A549 (cell line): ENCODE measurements around the gene RNF145.

Experiments used
- CHD4 ChIP-seq: fragments of 200-600 bp; sonication (generic); IDR thresholded peaks from 2 replicates; pipeline ENCODE4 v1.6.1; 2016; ENCODE audit warnings: antibody characterized with exemption, mild to moderate bottlenecking, borderline replicate concordance
- ESRRA ChIP-seq: fragments of 150-350 bp; IDR thresholded peaks from 2 replicates; pipeline ENCODE4 v1.6.1; 2014; ENCODE audit warnings: mild to moderate bottlenecking, low read length, borderline replicate concordance
- FOXS1 ChIP-seq: fragments of 250-450 bp; sonication (Bioruptor Pico); IDR thresholded peaks from 2 replicates; pipeline ENCODE4 v1.5.0; 2020; ENCODE audit warnings: mild to moderate bottlenecking, moderate library complexity
- HDAC2 ChIP-seq: fragments of 200-600 bp; sonication (generic); IDR thresholded peaks from 2 replicates; pipeline ENCODE4 v1.6.1; 2016
- POLR2A ChIP-seq: IDR thresholded peaks from 2 replicates; pipeline ENCODE4 v1.6.1; 2012; ENCODE audit warnings: mild to moderate bottlenecking, low read length
- TF ChIP-seq, protein P1 (sequence below): fragments of >200 bp; sonication (Bioruptor Twin); formaldehyde crosslinking; IDR thresholded peaks from 3 replicates; pipeline ENCODE4 v1.5.1; 2016
- TF ChIP-seq, protein P2 (sequence below): fragments of 200-600 bp; sonication (generic); IDR thresholded peaks from 2 replicates; pipeline ENCODE4 v1.6.1; 2016; ENCODE audit warnings: antibody characterized with exemption, mild to moderate bottlenecking, moderate library complexity

DNA sequence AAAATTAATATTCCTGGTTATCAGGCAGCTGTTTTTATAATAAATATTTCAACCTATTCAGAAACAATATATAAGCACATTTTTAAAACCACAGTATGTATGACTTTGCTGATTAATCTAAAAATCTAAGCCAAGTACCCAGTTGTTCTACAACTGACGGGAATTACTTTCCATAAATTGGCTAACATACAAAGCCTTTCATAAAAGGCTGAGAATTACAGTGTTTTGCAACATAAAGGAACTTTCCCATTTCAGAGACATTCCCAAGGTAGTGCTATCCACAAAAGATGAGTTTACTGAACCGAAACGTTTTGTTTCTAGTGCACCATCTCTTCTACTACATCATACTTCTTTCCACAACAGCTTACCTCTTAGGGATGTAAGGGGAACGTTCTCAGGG, 7.2 kb downstream of the RNF145 start:
- TF ChIP-seq, protein P1, sequence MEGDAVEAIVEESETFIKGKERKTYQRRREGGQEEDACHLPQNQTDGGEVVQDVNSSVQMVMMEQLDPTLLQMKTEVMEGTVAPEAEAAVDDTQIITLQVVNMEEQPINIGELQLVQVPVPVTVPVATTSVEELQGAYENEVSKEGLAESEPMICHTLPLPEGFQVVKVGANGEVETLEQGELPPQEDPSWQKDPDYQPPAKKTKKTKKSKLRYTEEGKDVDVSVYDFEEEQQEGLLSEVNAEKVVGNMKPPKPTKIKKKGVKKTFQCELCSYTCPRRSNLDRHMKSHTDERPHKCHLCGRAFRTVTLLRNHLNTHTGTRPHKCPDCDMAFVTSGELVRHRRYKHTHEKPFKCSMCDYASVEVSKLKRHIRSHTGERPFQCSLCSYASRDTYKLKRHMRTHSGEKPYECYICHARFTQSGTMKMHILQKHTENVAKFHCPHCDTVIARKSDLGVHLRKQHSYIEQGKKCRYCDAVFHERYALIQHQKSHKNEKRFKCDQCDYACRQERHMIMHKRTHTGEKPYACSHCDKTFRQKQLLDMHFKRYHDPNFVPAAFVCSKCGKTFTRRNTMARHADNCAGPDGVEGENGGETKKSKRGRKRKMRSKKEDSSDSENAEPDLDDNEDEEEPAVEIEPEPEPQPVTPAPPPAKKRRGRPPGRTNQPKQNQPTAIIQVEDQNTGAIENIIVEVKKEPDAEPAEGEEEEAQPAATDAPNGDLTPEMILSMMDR, result no peak
- TF ChIP-seq FOXS1 (no peak), POLR2A (no peak), CHD4 (no peak), ESRRA (no peak), HDAC2 (no peak)
- TF ChIP-seq, protein P2, sequence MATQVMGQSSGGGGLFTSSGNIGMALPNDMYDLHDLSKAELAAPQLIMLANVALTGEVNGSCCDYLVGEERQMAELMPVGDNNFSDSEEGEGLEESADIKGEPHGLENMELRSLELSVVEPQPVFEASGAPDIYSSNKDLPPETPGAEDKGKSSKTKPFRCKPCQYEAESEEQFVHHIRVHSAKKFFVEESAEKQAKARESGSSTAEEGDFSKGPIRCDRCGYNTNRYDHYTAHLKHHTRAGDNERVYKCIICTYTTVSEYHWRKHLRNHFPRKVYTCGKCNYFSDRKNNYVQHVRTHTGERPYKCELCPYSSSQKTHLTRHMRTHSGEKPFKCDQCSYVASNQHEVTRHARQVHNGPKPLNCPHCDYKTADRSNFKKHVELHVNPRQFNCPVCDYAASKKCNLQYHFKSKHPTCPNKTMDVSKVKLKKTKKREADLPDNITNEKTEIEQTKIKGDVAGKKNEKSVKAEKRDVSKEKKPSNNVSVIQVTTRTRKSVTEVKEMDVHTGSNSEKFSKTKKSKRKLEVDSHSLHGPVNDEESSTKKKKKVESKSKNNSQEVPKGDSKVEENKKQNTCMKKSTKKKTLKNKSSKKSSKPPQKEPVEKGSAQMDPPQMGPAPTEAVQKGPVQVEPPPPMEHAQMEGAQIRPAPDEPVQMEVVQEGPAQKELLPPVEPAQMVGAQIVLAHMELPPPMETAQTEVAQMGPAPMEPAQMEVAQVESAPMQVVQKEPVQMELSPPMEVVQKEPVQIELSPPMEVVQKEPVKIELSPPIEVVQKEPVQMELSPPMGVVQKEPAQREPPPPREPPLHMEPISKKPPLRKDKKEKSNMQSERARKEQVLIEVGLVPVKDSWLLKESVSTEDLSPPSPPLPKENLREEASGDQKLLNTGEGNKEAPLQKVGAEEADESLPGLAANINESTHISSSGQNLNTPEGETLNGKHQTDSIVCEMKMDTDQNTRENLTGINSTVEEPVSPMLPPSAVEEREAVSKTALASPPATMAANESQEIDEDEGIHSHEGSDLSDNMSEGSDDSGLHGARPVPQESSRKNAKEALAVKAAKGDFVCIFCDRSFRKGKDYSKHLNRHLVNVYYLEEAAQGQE, result no peak
